BLaER1 (cell line): ENCODE measurements around the gene PLXDC1.

ENCODE experiments used
- H3K27ac ChIP-seq: shearing (Covaris generic); formaldehyde crosslinking; 2 replicates; pipeline ENCODE4 v1.8.1; 2022
- H3K27me3 ChIP-seq: shearing (Covaris generic); formaldehyde crosslinking; 2 replicates; pipeline ENCODE4 v1.8.1; 2022
- H3K36me3 ChIP-seq: shearing (Covaris generic); formaldehyde crosslinking; 2 replicates; pipeline ENCODE4 v1.8.1; 2022
- H3K4me1 ChIP-seq: shearing (Covaris generic); formaldehyde crosslinking; 2 replicates; pipeline ENCODE4 v1.8.1; 2022
- H3K4me2 ChIP-seq: shearing (Covaris generic); formaldehyde crosslinking; 2 replicates; pipeline ENCODE4 v1.8.1; 2022
- H3K4me3 ChIP-seq: shearing (Covaris generic); formaldehyde crosslinking; 2 replicates; pipeline ENCODE4 v1.8.1; 2022
- H3K9ac ChIP-seq: shearing (Covaris generic); formaldehyde crosslinking; 2 replicates; pipeline ENCODE4 v1.8.1; 2022
- H3K9me3 ChIP-seq: shearing (Covaris generic); formaldehyde crosslinking; 2 replicates; pipeline ENCODE4 v1.8.1; 2022
- H4K20me1 ChIP-seq: shearing (Covaris generic); formaldehyde crosslinking; 2 replicates; pipeline ENCODE4 v1.8.1; 2022
- Cebpa-rat ChIP-seq: shearing (Covaris generic); IDR thresholded peaks from 2 replicates; pipeline ENCODE4 v1.8.1; 2022

The PLXDC1 gene

DNA sequence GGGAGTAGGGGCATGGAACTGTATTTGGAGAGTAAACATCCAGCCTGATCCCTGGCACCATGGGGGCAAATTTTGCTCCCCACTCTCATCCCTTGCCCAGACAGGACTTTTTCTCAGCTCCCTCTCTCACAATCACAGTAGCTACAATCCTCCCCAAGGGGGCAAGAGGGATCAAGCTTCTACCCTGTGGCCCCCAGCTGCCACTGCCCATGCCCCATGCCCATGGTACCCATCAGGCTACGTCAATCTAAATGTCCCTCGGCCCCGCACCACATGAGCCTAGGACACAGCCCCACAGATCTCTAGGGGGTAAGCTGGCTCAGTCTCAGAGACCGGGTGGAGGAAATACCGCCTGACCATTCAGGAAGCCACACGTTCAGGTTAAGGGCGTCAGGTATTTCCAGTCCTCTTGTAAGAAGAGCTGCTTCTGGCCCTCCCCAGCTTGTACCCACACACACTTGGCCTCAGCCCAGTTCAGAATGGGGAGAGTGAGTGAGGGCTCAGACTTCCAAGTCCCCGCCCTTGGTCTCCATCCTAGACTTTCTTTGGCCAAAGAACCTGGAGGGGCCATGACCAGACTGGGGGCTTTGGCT, 44.2 kb upstream of the PLXDC1 start:
- Histone ChIP-seq H3K4me3 (peak overlapping the region; percentile 87), H3K4me2 (peak overlapping the region; percentile 98), H3K9ac (peak overlapping the region; percentile 52)

DNA sequence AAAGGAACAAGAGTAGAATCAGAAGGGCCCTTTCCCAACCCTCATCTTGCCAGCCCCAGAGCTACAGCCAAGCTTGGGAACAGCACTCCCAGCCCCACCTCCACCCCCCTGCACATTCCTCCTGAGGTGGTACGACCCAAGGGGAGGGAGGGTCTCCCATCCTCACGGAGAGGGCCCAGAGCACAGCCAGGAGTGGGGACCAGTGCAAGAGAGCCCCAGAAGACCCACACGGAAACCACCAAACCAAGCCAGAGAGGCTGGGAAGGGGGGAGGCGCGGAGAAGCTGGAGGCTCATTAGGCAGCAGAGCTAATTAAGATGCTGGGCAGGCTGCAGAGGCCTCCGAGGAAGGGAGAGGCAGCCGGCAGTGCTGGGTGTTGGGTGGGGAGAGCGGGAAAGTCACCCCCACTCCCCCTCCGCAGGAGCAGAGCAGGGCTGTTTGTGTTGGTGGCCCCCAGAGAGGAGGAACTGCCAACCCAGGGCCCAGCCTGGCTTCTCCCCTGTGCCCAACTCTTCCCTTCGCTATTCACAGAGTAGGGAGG, 43.6 kb upstream of the PLXDC1 start:
- Histone ChIP-seq H3K27me3 (no peaks in the 10 kb centered on the region), H3K4me3 (peak overlapping the region; percentile 87), H4K20me1 (peaks cover 51% of the 10 kb centered on the region), H3K27ac (peak overlapping the region; percentile 55), H3K4me1 (peaks cover 55% of the 10 kb centered on the region), H3K36me3 (peaks cover 49% of the 10 kb centered on the region), H3K4me2 (peak overlapping the region; percentile 98), H3K9me3 (no peaks in the 10 kb centered on the region), H3K9ac (peak overlapping the region; percentile 52)
- TF ChIP-seq Cebpa-rat, result no peak

More for the DNA sequence above, 44.2 kb upstream of the PLXDC1 start:
- Histone ChIP-seq H3K4me1 (peaks cover 55% of the 10 kb centered on the region), H3K27ac (peak overlapping the region; percentile 55), H4K20me1 (peaks cover 51% of the 10 kb centered on the region), H3K36me3 (peaks cover 43% of the 10 kb centered on the region), H3K27me3 (no peaks in the 10 kb centered on the region), H3K9me3 (no peaks in the 10 kb centered on the region)
- TF ChIP-seq Cebpa-rat, result no peak

DNA sequence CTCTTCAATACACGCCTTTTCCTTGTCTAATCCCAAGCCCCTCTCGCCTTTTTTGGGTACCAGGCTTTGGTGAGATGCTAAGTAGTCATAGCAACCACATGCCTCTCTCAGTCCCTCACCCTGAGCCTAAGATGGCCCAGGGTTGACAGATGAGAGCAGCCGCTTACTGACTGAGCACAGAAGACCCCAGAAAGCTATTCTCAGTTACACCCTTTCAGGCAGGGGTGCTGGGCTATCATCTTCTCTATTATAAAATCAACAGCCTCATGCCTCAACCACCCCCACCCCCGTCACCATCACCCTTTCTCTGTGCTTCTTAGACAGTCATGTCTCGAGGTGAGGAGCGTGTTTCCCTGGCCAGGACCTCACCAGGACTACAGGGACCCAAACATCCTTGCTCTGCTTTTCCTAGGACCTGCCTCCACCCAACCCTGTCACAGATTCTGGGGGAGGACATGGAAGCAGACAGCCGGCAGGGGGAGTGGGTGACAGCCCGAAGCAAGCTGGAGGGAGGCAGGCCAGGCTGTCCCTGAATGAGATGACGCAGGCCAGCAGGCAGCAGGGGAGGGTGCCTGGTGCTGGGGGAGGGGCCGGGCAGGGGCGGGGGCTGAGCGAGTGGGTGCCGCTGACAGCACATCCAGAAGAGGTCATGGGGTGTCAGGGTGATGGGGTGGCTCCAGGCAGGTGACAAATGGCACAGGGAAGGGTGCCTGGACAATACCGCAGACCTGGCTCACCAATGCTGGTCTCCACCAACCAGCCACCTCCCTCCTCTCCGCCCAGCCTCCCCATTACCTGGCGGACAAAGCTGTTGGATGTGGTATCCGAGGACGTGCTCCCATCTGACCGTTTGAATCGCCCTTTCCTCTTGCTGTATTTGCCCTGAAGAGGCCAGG, 42.9 kb upstream of the PLXDC1 start:
- Histone ChIP-seq H3K4me2 (peak overlapping the region; percentile 98), H3K9me3 (no peaks in the 10 kb centered on the region), H3K27me3 (no peaks in the 10 kb centered on the region), H3K4me3 (peak overlapping the region; percentile 87; the same call in 1 of the 2 replicates), H3K9ac (peak overlapping the region; percentile 52; the same call in 1 of the 2 replicates), H3K36me3 (peaks cover 55% of the 10 kb centered on the region), H4K20me1 (peaks cover 51% of the 10 kb centered on the region), H3K27ac (no peak overlapping the region), H3K4me1 (peaks cover 52% of the 10 kb centered on the region)
- no peak for TF ChIP-seq Cebpa-rat

DNA sequence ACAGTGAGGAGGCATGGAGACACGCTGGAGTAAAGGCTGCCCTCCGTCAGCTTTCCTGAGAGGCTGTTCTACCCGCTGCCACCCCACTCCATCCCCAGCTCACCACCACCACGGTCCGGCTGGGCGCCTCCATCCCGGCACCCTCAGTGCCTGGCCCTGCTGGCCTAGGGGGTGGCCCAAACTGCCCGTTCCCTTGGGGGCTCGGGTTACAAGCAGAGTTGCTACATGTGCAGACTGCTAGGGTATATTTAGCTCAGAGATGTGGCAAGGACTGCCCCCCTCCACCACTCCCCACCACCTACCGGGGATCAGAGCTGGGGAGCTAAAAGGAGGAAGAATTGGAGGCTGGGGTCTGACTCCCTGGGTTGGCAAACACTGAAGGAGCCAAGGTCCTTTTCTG, 41.9 kb upstream of the PLXDC1 start:
- Histone ChIP-seq H3K4me3 (no peak overlapping the region), H4K20me1 (peaks cover 51% of the 10 kb centered on the region), H3K9ac (no peak overlapping the region), H3K4me2 (peak overlapping the region; percentile 98), H3K27me3 (no peaks in the 10 kb centered on the region), H3K27ac (peak overlapping the region; percentile 18; the same call in 1 of the 2 replicates), H3K36me3 (peaks cover 64% of the 10 kb centered on the region), H3K4me1 (peaks cover 42% of the 10 kb centered on the region), H3K9me3 (no peaks in the 10 kb centered on the region)
- TF ChIP-seq Cebpa-rat, result no peak

DNA sequence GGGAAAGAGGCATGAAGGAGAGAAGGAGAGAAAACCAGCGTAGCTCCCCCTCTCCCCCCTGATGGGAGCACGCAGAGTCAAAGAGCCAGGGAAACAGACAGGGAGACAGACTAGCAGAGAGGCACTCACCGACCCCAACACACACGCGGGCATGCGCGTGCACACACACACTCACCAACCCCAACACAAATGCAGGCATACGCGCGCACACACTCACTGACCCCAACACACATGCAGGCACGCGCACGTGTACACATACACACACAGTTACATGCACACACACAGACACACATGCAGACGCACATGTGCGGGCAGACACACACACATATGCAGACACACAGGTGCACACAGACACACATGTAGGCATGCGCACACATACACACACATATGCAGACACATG, 41.5 kb upstream of the PLXDC1 start:
- peaks cover 69% of the 10 kb centered on the region for H3K36me3 ChIP-seq
- H3K9ac ChIP-seq, result no peak overlapping the region
- no peak for TF ChIP-seq Cebpa-rat
- H3K4me1 ChIP-seq, result peaks cover 38% of the 10 kb centered on the region
- H3K27me3 ChIP-seq, result no peaks in the 10 kb centered on the region
- H4K20me1 ChIP-seq, result peaks cover 51% of the 10 kb centered on the region
- no peak overlapping the region for H3K27ac ChIP-seq
- H3K4me3 ChIP-seq, result no peak overlapping the region
- no peaks in the 10 kb centered on the region for H3K9me3 ChIP-seq
- no peak overlapping the region for H3K4me2 ChIP-seq

DNA sequence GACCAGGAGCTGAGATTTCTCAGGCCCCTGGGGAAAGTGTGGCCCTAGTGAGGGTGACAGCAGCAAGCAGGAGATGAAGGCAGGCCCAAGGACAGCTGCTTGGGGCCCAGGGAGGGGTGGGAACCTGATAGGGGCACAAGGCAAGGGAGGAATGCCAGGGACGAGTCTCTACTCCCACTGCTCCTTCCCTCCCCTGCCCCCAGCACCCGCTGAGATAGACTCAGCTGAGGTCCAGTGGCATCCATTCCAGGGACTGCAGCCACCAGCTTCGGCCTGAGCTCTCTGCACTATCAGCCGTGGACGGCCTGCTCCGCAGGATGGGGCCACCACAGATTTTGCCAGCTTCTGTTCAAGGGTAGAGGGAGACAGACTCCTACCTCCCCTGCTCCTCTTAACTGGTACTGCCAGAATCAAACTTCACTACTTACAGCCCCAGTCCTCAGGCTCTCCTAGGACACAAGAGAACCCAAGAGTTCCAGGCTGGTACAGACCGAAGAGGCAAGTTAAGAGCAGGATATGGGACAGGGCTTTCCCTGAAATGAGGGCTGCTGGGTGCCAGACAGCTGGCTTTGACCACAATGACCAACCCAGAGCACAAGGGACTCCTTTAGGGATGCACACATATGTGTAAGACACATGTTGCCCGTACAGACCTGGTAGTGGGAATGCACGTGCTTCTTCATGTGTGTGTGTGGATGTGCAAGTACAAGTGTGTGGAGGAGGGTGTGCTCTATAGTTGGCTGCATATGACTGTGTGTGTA, 40.5 kb upstream of the PLXDC1 start:
- H3K4me1 ChIP-seq, result peaks cover 36% of the 10 kb centered on the region
- peaks cover 51% of the 10 kb centered on the region for H4K20me1 ChIP-seq
- H3K4me2 ChIP-seq, result no peak overlapping the region
- no peaks in the 10 kb centered on the region for H3K9me3 ChIP-seq
- no peaks in the 10 kb centered on the region for H3K27me3 ChIP-seq
- no peak overlapping the region for H3K4me3 ChIP-seq
- H3K36me3 ChIP-seq, result peaks cover 79% of the 10 kb centered on the region
- TF ChIP-seq Cebpa-rat, result no peak
- no peak overlapping the region for H3K9ac ChIP-seq
- H3K27ac ChIP-seq, result no peak overlapping the region

DNA sequence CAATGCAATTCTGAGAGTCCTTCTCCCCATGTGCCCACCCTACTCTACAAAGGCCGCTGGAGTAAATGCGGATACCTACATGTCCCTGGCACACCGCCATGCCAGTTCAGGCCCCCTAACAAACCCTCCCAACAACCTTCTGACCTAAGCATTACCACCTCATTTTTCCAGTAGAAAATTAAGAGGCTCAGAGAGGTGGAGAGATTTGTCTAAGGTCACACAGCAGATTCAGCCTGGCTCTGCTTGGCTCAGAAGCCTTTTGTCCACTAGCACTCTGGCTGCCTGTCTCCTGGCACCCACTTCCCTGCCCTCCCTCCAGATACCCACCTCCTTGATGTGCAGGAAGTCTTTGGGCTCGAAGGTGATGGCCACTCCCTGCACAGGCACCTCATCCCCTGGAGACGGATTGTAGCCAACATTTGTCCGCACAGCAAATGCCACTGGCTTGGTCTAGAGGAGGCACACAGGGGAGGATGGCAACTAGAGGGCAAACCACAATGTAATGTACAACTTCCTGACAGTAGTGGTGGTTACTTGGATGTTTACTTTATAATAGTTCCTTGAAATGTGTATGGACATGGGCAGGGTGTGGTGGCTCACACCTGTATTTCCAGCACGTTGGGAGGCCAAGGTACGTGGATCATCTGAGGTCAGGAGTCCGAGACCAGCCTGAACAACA, 35.9 kb upstream of the PLXDC1 start:
- Histone ChIP-seq H3K9me3 (no peaks in the 10 kb centered on the region), H3K4me3 (no peak overlapping the region), H3K27me3 (no peaks in the 10 kb centered on the region), H3K4me2 (no peak overlapping the region), H3K27ac (no peak overlapping the region), H3K4me1 (no peaks in the 10 kb centered on the region), H3K36me3 (peaks cover 98% of the 10 kb centered on the region), H3K9ac (no peak overlapping the region), H4K20me1 (peaks cover 10% of the 10 kb centered on the region)
- no peak for TF ChIP-seq Cebpa-rat

DNA sequence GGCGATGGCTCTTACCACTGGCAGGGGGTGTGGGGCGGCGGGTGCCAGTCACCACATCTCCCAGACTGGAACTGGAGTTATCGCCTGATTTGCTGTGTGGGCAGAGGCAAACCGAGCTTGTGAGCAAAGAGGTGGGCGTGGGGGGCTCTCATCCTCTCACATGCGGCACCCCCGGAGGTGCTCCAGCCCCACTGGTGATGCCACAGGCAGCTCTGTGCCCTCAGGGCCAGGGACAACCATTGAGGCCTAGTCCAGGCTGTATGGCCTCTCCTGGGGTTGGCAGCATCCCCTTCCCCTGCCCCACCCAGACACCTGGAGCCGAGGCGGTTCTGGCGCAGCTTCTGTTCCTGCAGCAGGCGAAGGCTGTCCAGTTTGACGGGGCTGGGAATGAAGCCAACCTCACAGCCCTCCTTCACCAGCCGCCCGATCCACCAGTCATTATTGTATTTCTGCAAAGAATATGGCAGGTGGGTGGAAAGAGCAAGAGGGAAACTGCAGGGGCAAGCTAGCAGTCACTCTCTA, 35.1 kb upstream of the PLXDC1 start:
- peaks cover 98% of the 10 kb centered on the region for H3K36me3 ChIP-seq
- TF ChIP-seq Cebpa-rat, result no peak

DNA sequence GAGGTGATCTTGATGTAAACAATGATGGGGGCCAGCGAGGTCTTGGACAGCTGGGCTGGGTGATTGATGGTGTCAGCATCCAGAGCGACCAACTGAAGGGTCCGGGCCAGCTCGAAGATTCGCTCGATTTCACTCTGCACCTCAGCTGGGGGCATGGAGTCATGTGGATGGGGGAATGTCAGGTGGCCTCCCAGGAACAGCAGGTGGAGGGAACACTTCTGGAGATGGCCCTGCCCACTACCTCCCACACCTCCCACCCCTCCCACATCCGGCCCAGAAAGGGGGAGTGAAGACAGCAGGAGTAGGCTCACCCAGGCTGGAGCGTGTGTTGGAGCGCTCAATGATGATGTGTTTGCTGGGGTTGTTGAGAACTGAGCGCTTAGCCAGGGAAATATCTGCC, 32.3 kb upstream of the PLXDC1 start:
- no peak overlapping the region for H3K4me2 ChIP-seq

More for the DNA sequence above, 35.1 kb upstream of the PLXDC1 start:
- H3K27ac ChIP-seq, result no peak overlapping the region
- no peaks in the 10 kb centered on the region for H3K4me1 ChIP-seq
- no peak overlapping the region for H3K4me2 ChIP-seq
- no peaks in the 10 kb centered on the region for H3K9me3 ChIP-seq
- no peaks in the 10 kb centered on the region for H3K27me3 ChIP-seq
- no peak overlapping the region for H3K4me3 ChIP-seq
- H3K9ac ChIP-seq, result no peak overlapping the region
- peaks cover 3% of the 10 kb centered on the region for H4K20me1 ChIP-seq

More for the DNA sequence above, 32.3 kb upstream of the PLXDC1 start:
- no peak for TF ChIP-seq Cebpa-rat
- Histone ChIP-seq H3K36me3 (peaks cover 97% of the 10 kb centered on the region), H4K20me1 (no peaks in the 10 kb centered on the region), H3K4me1 (no peaks in the 10 kb centered on the region), H3K4me3 (no peak overlapping the region), H3K9me3 (no peaks in the 10 kb centered on the region), H3K9ac (no peak overlapping the region), H3K27me3 (no peaks in the 10 kb centered on the region), H3K27ac (no peak overlapping the region)
